CD14-positive monocyte (primary cell): ENCODE results near the gene ARSB. TPM values are rescaled to one million over a fixed set of nuclear protein-coding genes. Genes with fewer than 3 reads are reported as not detected.

Experiments
- DNase-seq, 3 donors: peaks; one replicate each; pipeline ENCODE4 v3.0.0-alpha.2; 2011 to 2022
- H2AFZ ChIP-seq: 2 replicates; pipeline ENCODE4 v1.6.0; 2012; ENCODE audit warnings: mild to moderate bottlenecking, low read depth, low read length, inconsistent platforms; ENCODE audit not compliant: insufficient read depth, poor library complexity, severe bottlenecking
- H3K27ac ChIP-seq, 2 donors: 1 replicate in 1 of 2; 2 replicates in 1 of 2; pipeline ENCODE4 v1.5.1; 2012 to 2013; ENCODE audit warnings: low read length in 2 of 2, control low read depth in 1 of 2, inconsistent platforms in 1 of 2, low read depth in 1 of 2, mild to moderate bottlenecking in 1 of 2
- H3K27me3 ChIP-seq, 2 donors: one replicate each; pipeline versions ENCODE4 v1.6.0 to v1.6.1; 2011 to 2013; ENCODE audit warnings: low read length in 2 of 2; ENCODE audit not compliant: control insufficient read depth in 2 of 2, insufficient read depth in 2 of 2
- H3K36me3 ChIP-seq, 2 donors: replicated peaks in 1 of 2; 1 replicate in 1 of 2; 2 replicates in 1 of 2; pipeline versions ENCODE4 v1.5.1 to v1.6.1; 2012 to 2013; ENCODE audit warnings: low read length in 2 of 2, control low read depth in 1 of 2, inconsistent platforms in 1 of 2, mild to moderate bottlenecking in 1 of 2; ENCODE audit not compliant: insufficient read depth in 2 of 2, control insufficient read depth in 1 of 2
- H3K4me1 ChIP-seq, 2 donors: 1 replicate in 1 of 2; 2 replicates in 1 of 2; pipeline versions ENCODE4 v1.5.1 to v1.6.1; 2012 to 2013; ENCODE audit warnings: low read length in 2 of 2, control low read depth in 1 of 2, inconsistent platforms in 1 of 2, mild to moderate bottlenecking in 1 of 2, moderate library complexity in 1 of 2; ENCODE audit not compliant: insufficient read depth in 2 of 2, control insufficient read depth in 1 of 2
- H3K4me2 ChIP-seq: replicated peaks from 2 replicates; pipeline ENCODE3; 2012; ENCODE audit warnings: low read length, moderate library complexity, mild to moderate bottlenecking; ENCODE audit not compliant: poor library complexity, severe bottlenecking; ENCODE audit errors: extremely low read depth
- H3K4me3 ChIP-seq, 3 experiments: fragments of 200-600 bp in 1 of 3; sonication (generic) in 1 of 3; replicated peaks in 1 of 3; 1 replicate in 2 of 3; 2 replicates in 1 of 3; pipeline ENCODE4 v1.5.1; 2011 to 2013; ENCODE audit warnings: low read length in 3 of 3, mild to moderate bottlenecking in 3 of 3, control low read depth in 2 of 3, low read depth in 2 of 3, inconsistent platforms in 1 of 3, moderate library complexity in 1 of 3
- H3K79me2 ChIP-seq: 2 replicates; pipeline ENCODE4 v1.6.0; 2012; ENCODE audit warnings: mild to moderate bottlenecking, control low read depth, inconsistent platforms, low read length, moderate library complexity; ENCODE audit not compliant: insufficient read depth
- H3K9ac ChIP-seq: 2 replicates; pipeline ENCODE4 v1.6.0; 2017; ENCODE audit warnings: low read length, mild to moderate bottlenecking; ENCODE audit not compliant: insufficient read depth, poor library complexity, severe bottlenecking
- H3K9me3 ChIP-seq, 2 donors: replicated peaks in 1 of 2; 1 replicate in 1 of 2; 2 replicates in 1 of 2; pipeline versions ENCODE4 v1.5.1 to v1.6.1; 2012 to 2013; ENCODE audit warnings: low read length in 2 of 2, control low read depth in 1 of 2; ENCODE audit not compliant: control insufficient read depth in 1 of 2, insufficient read depth in 1 of 2
- H4K20me1 ChIP-seq: 2 replicates; pipeline ENCODE4 v1.6.0; 2012; ENCODE audit warnings: mild to moderate bottlenecking, low read length, control low read depth, moderate library complexity; ENCODE audit not compliant: insufficient read depth
- H3K27ac Mint-ChIP-seq, 7 donors: one replicate each; pipeline ENCODE4 v1.8.0; 2020; ENCODE audit warnings: mild to moderate bottlenecking in 7 of 7, mixed read lengths in 7 of 7, moderate library complexity in 6 of 7, inconsistent platforms in 2 of 7
- H3K27me3 Mint-ChIP-seq, 3 donors: one replicate each; pipeline ENCODE4 v1.8.0; 2021 to 2022; ENCODE audit warnings: low read depth in 3 of 3, mild to moderate bottlenecking in 3 of 3, mixed read lengths in 3 of 3, moderate library complexity in 3 of 3, inconsistent platforms in 1 of 3
- H3K36me3 Mint-ChIP-seq, 2 donors: one replicate each; pipeline ENCODE4 v1.8.0; 2020; ENCODE audit warnings: mixed read lengths in 2 of 2, inconsistent platforms in 1 of 2, mild to moderate bottlenecking in 1 of 2
- H3K4me1 Mint-ChIP-seq: one replicate; pipeline ENCODE4 v1.8.0; 2020; ENCODE audit warnings: mild to moderate bottlenecking, mixed read lengths
- H3K4me3 Mint-ChIP-seq, 2 donors: one replicate each; pipeline ENCODE4 v1.8.0; 2020; ENCODE audit warnings: mild to moderate bottlenecking in 2 of 2, mixed read lengths in 2 of 2, moderate library complexity in 1 of 2
- H3K9me3 Mint-ChIP-seq, 7 donors: one replicate each; pipeline ENCODE4 v1.8.0; 2020 to 2022; ENCODE audit warnings: mixed read lengths in 7 of 7, mild to moderate bottlenecking in 6 of 7, moderate library complexity in 6 of 7, inconsistent platforms in 2 of 7
- CTCF ChIP-seq: fragments of 200-600 bp; IDR thresholded peaks from one replicate; pipeline ENCODE4 v1.8.0; 2022; ENCODE audit warnings: antibody characterized with exemption, mild to moderate bottlenecking
- WGBS: methylation state at CpG from one replicate; pipeline ENCODE4 v1.1.5; 2013; ENCODE audit warnings: missing lambda C conversion rate; ENCODE audit not compliant: insufficient coverage; 5-methylcytosine and 5-hydroxymethylcytosine counted together
- intact Hi-C, 2 donors: fragments of 100-400 bp; cut with micrococcal nuclease; formaldehyde crosslinking; loops; one replicate each; pipeline versions ENCODE4 v1.15.0 to v1.15.1; 2023
- polyA plus RNA-seq, 3 donors: library from polyadenylated mRNA; depleted of rRNA in 1 of 3; unstranded in 2 of 3; stranded (reverse) in 1 of 3; fragments of 300-500 nt in 2 of 3; fragments of >200 nt in 1 of 3; fragmentation: Illumina TruSeq in 2 of 3; gene quantifications; 1 replicate in 2 of 3; 2 replicates in 1 of 3; pipeline ENCODE4 v1.2.3, GENCODE V29; 2012 to 2021

Gene ARSB
- polyA plus RNA-seq, 3 donors = 18.0 to 28.7 (median 18.1) TPM

DNA sequence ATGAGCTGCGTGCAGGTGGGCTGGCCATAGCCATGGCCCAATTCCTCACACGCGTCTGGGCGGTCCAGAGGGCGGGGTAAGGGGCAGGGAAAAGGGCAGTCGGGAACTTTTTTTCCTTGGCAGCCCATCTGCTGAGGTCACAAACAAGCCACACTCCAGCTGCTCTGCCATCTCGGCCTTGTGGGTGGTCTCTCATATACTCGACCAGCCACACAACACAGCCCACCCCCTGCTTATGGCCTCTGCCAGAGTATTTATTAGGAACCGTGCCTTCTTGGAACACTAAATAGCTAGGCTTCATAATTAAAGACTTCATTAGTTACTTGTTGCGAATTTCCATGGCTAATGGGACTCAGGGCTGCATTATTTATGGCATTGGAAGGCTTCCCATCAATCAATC is 238.1 kb downstream of the ARSB start:
- Mint-ChIP-seq H3K9me3 (peaks cover 0 to 1% (median 0%) of the 10 kb centered on the region in 7 donors), H3K36me3 (no peaks in the 10 kb centered on the region), H3K27me3 (peaks cover 6 to 19% (median 11%) of the 10 kb centered on the region in 3 donors), H3K4me1 (peaks cover 2% of the 10 kb centered on the region), H3K27ac (no peak overlapping the region), H3K4me3 (no peak overlapping the region)
- H3K4me1 ChIP-seq = no peaks in the 10 kb centered on the region
- no peak for DNase-seq
- H3K27ac ChIP-seq = no peak overlapping the region
- H2AFZ ChIP-seq = no peak overlapping the region
- 97% methylated on average over 6 of the region's 10 CpGs for WGBS
- H3K79me2 ChIP-seq = no peaks in the 10 kb centered on the region
- H3K4me2 ChIP-seq = no peak overlapping the region
- no peak overlapping the region for H3K9ac ChIP-seq
- H4K20me1 ChIP-seq = no peaks in the 10 kb centered on the region
- intact Hi-C loops = no loop called here
- peaks cover 3 to 7% of the 10 kb centered on the region in 2 donors for H3K27me3 ChIP-seq
- H3K36me3 ChIP-seq = no peaks in the 10 kb centered on the region
- TF ChIP-seq CTCF = no peak
- no peak overlapping the region for H3K4me3 ChIP-seq
- no peaks in the 10 kb centered on the region for H3K9me3 ChIP-seq

GRCh38 chr5:78746021-78746770 is 238.9 kb downstream of the ARSB start:
- H3K9me3 ChIP-seq = no peaks in the 10 kb centered on the region

More at GRCh38 chr5:78746021-78746770, 238.9 kb downstream of the ARSB start:
- no peak overlapping the region for H3K27ac ChIP-seq
- no peak overlapping the region for H3K27ac Mint-ChIP-seq
- no peak overlapping the region for H3K4me2 ChIP-seq
- peaks cover 0 to 1% (median 0%) of the 10 kb centered on the region in 7 donors for H3K9me3 Mint-ChIP-seq
- no peaks in the 10 kb centered on the region for H3K36me3 Mint-ChIP-seq
- H3K79me2 ChIP-seq = no peaks in the 10 kb centered on the region
- H4K20me1 ChIP-seq = no peaks in the 10 kb centered on the region
- H3K27me3 Mint-ChIP-seq = peaks cover 6 to 21% (median 11%) of the 10 kb centered on the region in 3 donors
- TF ChIP-seq CTCF = no peak
- H3K4me3 Mint-ChIP-seq = no peak overlapping the region
- no peak for DNase-seq
- H3K4me1 Mint-ChIP-seq = no peaks in the 10 kb centered on the region
- no peaks in the 10 kb centered on the region for H3K4me1 ChIP-seq
- no peak overlapping the region for H3K4me3 ChIP-seq
- WGBS = 94% methylated on average over 2 of the region's 6 CpGs
- intact Hi-C loops = no loop called here
- H2AFZ ChIP-seq = no peak overlapping the region
- no peak overlapping the region for H3K9ac ChIP-seq
- no peaks in the 10 kb centered on the region for H3K36me3 ChIP-seq
- H3K27me3 ChIP-seq = peaks cover 3 to 7% of the 10 kb centered on the region in 2 donors
